ENCODE results near the gene MROH2A.

MROH2A gene

GRCh38 chr2:233799716-233800115 is 21.6 kb downstream of the MROH2A start:
- no peak for DNase-seq

- no peak for DNase-seq
These were observed 22.1 kb downstream of the MROH2A start for GRCh38 chr2:233800208-233800607.

DNA sequence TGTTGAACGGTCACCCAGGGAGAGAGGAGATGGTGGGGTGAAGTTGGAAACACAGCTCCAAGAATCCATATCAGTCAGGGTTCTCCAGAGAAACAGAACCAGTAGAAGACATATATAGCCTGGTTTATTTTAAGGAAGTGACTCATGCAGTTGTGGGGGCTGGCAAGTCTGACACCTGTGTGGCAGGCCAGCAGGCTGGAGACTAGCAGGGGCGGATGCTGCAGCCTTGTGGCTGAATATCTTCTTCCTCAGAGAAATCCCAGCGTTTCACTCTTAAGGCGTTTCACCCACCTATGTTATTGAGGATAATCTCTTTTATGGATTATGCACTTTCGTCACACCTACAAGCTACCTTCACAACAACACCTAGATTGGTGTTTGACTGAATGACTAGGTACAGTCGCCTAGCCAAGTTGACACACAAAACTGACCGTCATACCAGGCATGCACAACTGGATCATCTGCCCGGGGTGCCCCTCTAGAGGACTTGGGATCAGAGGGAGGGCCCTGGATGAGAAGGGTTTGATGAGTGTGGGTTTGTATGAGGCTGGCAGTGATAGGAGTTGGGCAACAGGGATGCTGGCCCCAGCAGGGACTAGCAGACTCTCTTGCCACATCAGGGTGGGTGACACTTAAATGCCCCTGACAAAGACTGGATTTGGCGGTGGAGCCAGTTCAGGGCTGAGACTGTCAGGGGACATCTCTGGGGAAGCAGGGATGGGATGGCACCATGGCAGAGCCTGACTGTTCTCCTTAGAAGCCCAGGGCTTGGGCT is 23.4 kb downstream of the MROH2A start:
- DNase-seq: no peak

DNA sequence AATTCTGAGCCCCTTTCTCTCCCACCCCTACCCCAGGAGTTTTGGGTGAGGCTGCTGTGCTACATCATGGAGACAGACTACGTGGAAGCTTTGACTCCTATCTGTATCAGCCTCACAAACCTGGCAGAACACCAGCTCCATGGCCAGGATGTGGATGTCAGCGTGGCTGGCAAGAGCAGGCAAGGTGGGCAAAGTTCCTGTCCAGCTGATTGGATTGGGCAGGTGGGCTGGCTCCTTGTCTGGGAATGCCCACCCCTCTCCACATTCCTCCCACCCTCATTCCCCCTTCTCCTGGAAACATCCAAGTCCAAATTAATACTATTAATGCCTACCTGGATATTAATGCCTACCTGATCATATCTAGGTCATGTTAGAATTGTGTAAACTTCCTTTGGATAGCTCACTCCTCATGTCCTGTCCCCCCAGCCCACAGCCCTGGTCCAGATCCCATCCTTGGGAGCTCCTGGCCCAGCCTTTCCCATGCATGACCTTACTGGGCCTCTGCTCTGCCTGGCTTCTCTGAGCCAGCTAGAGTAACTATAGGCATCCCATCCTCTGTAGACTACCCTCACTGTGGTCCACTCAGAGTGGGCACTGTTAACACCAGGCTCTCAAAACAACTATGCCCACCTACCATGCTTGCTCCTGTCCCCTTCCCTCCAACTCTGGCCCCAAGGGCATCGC is 24.1 kb downstream of the MROH2A start:
- DNase-seq: no peak

DNA sequence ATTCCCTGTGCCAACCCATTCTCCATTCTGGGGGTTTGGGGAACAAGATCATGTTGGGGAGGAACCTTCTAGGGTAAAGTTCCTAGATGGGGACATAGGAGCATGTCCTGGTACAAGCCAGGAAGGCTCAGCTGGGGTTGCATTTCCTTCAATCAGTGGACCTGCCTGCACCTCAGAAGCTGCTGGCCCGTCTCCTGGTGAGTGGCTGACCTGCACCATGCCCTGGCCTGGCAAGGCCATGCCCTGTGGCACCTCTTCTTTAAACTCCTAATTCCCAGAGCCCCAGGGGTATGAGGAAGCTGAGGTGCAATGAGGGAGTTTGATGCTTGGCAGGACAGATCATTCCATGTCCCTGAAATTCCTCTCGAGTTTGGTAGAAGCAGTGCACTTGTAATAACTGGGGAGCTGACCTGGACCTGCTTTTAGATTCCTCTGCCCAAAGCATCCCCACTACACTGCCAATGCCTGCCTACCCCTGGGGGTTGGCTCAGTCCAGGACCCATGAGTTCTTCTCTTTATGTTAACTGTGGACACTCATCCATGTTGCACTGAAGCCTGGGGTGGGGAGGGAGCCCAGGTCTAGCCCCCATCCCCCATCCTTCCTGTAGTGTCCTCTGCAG is 25.3 kb downstream of the MROH2A start:
- DNase-seq: no peak

- no peak for DNase-seq
These were observed 25.9 kb downstream of the MROH2A start for GRCh38 chr2:233803994-233804393.

DNA sequence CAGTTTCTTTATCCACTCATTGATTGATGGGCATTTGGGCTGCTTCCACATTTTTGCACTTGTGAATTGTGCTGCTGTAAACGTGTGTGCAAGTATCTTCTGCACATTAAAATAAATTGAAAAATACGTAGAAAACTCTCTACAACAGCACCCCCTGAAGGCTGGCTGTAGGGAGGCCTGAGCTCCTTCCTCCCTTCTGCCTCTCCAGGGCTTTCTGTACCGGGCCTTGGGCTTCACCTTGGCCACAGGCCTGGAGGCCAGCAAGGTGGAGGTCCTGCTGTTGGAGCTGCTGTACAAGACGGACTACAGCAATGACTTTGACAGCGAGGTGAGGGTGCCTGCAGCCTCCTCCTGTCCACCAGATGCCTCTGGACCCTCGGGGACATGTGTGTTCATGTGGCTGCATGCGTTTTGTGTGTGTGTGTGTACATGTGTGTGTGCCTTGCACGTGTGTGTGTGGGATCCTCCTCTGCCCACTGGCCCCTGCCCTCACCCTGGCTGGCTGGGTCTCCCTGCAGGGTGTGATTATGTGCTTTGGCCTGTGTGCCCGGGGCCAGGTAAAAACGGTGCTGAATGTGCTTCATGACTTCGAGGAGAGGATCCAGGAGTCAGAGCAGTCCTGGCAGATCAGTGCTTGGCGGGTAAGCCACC is 29.2 kb downstream of the MROH2A start:
- no peak for DNase-seq

GRCh38 chr2:233807966-233808935 is 30.1 kb downstream of the MROH2A start:
- no peak for DNase-seq

- no peak for DNase-seq
These were observed 32.3 kb downstream of the MROH2A start for GRCh38 chr2:233810385-233810784.

DNA sequence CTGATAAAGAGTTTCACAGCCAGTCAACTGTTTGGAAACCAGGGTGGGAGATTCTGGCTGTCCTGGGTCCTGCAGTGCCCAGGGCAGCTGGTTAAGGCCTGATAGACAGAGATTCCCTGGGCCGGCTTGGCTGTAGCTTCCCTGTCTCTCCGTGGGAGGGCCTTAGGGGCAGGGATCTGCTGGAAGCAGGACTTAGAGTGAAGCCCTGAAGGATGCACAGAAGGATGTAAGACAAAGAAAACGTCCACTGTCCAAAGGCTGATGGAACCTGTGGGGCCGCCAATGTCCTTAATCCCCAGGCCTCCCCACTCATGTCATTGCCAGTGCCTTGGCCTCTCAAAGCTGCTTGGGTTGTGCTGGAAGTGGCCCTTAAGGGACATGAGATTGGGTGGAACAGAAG is 33.0 kb downstream of the MROH2A start:
- no peak for DNase-seq

DNA sequence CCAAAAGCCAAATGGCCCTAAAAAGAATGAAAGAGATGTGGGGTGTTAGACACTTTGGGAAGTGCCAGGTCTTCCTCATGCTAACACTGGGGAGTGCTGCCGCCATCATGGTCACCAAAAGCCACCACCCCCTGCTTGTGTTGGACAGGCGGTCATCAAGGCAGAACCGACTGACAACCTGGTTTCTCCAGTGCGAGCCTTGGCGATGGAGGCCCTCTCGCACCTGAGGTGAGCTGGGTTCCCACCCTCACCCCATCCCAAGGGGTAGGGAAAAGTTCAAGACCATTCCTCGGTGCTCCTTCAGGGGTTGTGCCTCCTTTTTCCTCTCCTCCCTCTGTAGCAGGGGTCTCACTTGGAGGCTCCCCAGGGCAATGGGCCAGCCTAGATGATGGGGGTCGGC is 33.6 kb downstream of the MROH2A start:
- DNase-seq: no peak

DNA sequence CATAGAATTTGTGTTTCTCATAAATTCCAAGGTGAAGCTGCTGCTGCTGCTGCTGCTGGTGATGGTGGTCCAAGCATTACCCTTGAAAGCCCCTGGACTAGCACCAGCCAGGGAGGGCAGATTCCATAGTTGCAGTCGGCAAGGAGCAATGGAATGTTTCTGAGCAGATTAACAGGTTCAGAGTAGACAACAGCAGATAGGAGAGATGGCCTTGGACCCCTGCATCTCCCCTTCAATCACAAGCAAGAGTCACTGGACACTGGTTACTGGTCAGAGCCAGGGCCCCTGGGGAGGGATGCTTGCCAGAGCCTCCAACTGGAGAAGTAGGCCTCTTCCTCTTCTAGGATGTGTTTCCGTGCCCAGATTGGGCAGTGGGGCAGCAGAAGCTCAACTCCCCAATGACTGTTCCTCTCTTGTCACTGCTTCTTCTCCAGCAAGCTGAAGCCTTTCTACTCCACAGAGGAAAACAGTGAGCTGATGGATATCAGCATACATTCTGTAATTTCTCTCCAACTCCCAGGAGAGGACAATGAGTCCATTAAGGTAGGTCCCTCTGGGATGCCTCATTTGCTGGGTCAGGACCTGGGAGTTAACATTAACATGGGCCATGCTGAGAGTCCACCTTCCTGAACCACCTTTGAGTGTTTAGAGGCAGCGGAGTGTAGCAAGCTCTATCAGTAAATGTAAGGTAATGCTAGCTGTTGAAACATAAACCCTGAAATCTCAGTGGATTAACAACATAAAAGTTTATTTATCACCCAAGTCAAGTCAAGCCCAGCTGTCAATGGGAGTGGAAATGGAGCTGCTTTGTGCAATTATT is 35.3 kb downstream of the MROH2A start:
- no peak for DNase-seq

DNA sequence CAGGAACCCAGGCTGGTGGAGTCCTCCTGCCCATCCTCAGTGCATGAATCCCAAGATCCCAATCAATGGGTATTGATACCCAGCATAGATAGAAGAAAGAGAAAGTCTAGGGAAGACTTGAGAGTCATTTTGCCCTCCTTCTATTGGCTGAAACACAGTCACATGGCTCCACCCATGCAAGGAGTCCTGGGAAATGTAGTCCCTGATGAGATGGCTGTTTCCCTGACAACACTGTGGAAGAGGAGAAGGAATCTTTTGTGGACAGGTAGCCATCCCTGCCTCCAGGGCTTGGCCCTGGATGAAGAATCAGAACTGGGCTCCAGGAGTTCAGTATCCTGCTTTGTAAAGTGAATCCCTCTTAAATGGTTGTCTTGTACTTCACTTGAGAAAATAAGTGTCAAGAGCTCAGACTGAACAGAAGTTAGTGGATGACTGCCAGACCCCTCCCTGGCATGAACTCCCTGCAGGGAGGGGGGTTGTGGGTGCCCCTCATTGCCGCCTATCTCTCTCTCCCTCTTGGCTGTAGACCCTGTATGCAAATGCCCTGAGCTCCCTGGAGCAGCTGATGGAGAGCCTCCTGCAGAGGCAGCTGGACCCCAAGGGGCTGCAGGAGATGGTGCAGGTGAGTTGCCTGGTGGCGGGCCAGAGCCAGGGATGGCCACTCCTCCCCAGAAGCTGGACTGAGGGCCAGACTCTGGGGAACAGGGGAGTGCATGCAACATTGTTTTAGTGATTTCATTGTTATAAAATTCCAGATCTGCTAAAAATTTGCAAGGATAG is 36.1 kb downstream of the MROH2A start:
- DNase-seq: peak; percentile 15

DNA sequence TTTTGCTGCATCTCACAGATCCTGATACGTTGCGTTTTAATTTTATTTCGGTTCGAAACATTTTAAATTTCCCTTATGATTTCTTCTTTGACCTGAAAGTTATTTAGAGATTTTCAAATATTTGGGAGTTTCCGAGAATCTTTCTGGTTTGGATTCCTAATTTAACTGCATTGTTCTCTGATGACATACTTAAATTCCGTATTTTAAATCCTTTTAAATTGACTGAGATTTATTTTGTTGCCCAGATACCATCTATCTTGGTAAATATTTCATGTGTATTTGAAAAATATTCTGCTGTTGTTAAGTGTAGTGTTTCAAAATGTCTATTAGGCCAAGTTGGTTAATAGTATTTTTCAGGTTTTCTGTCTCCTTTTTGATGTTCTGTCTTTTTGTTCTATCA is 37.7 kb downstream of the MROH2A start:
- DNase-seq: no peak

DNA sequence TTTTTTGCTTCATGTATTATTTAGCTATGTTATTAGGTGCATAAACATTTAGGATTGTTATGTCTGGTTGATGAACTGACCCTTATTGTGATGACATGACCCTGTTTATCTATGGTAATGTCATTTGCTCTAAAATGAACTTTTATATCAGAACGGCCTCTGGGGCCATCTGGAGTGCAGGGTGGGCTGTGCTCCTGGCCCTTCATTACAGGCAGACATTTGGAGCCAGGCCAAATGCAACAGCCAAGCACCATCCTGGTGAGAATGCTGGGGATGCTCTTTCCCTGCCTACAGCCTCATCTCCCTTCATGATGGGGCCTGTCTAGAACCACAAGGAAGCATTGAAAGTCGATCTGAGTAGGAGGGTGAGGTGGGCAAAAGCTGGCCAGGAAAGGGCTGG is 38.2 kb downstream of the MROH2A start:
- DNase-seq: peak; percentile 67

DNA sequence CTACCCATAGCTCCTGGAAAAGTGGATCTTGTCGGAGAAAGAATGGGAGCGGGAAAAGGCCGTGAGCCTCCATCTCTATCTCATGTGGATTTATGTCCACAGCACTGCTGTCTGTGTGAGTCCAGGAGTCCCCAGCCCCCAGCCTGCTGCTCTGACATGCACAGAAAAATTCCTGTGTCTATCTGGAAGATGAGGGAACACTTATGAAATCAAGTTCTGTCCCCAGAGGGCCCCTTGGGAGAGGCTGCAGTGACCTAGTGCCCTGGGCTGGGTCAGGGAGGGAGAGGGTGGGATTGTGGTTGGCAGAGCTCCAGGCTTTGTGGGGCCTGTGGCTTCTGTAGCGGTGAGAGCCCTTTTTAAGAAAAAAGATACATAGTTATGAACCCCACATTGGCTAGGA is 38.6 kb downstream of the MROH2A start:
- no peak for DNase-seq

DNA sequence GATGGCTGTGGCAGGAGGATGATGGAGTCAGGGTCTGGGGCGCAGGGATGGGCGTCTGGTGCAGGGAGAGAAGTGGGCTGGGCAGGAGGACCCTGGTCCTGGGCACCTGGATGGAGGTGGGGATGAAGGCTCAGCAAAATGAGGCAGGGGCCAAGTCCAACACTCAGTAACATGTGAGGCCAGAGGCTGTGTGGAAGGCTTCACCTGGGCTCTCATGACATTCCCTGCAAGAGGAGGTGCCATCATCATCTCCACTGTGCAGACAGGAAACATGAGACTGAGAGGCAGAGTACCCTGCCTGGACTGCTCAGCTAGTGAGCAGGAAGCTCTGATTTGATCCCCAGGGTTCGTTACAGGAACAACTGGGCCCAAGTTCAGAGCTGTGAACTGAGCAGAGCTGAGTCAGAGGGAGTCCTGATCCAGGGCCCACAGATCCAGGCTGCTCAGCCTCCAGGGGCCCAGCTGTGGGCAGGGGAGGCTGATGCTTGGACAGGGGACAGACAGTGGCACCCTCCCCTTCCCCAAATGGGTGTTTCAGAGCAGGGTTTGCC is 39.3 kb downstream of the MROH2A start:
- DNase-seq: no peak

DNA sequence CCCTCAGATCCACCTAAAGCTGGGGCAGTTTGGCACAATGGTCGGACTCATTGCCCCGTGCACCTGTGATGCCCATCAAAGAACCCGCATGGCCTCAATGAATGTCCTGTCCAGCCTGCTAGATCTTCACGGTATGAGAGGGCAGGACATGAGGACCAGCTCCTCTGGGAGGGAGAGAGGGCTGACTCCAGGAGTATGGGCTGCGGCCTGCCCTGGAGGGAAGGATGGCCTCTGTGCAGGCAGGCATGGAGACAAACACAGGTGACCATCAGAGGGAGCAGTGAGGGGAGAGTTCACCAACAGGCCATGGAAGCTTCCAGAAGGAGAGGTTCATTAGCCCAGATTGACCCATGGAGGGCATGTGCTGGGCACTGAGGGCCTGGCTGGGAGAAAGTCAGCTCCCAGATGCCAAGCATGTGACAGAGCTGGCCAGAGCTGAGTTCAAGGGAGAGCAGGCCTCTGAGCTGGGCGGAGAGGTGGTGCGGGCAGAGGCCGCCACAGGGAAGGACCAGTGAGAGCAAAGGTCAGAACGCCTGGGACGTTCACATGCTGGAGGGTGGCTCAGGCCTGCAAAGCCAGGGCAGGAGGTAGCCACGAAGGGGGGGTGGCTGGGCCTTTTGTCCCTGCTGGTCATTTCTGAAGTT is 40.0 kb downstream of the MROH2A start:
- DNase-seq: no peak

Measured in NCI-H1694 (cell line).